Skin epidermis (tissue), 12 donors: ENCODE data around the gene TCEAL5.
"Not testable (repeated sequence)": the region's sequence is repeated elsewhere in the genome, so short reads cannot be mapped to it uniquely, and the experiment has no call there.

ENCODE experiments used
- H3K27ac ChIP-seq, 21 experiments: fragments of 200-600 bp; sonication (generic) in 11 of 21; one replicate each; pipeline ENCODE4 v1.5.0; 2020; ENCODE audit warnings: mild to moderate bottlenecking in 3 of 21, inconsistent platforms in 2 of 21, moderate library complexity in 2 of 21
- H3K4me3 ChIP-seq, 7 experiments: fragments of 200-600 bp; sonication (generic) in 2 of 7; one replicate each; pipeline ENCODE4 v1.5.0; 2020; ENCODE audit warnings: inconsistent platforms in 2 of 7, mild to moderate bottlenecking in 2 of 7, moderate library complexity in 1 of 7

TCEAL5 gene

DNA sequence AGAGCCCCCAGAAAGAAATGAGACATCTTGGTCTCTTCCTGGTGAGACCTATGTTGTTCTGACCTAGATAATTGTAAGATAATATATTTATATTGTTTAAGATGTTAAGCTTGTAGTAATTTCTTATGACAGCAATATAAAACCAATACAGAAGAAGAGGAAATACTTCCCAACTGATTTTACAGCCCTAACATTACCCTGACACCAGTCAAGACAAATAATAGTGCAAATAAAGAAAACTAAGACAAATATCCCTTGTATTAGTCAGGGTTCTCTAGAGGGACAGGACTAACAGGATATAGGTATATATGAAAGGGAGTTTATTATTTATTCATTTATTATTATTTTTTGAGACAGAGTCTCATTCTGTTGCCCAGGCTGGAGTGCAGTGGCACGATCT, 40.3 kb downstream of the TCEAL5 start:
- Histone ChIP-seq H3K27ac (no peak overlapping the region), H3K4me3 (no peak overlapping the region)

DNA sequence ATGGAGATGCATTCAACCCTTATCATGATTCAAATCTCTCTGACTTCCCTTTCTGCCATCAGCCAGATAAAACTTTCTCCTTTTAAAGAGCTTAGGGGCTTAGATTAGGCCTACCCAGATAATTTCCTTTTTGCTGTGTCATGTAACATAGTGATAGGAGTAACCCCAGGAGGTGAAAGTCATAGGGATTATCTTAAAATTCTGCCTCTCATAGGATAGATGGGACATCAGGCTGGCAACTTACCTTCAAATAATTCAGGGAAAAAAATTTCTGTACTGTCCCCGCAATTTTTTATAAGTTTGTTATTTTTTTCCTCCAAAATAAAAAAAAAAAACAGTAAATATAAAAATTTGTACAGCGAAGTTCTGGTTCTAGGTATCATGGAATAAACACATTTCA, 40.9 kb downstream of the TCEAL5 start:
- not testable (repeated sequence) for H3K4me3 ChIP-seq, H3K27ac ChIP-seq

DNA sequence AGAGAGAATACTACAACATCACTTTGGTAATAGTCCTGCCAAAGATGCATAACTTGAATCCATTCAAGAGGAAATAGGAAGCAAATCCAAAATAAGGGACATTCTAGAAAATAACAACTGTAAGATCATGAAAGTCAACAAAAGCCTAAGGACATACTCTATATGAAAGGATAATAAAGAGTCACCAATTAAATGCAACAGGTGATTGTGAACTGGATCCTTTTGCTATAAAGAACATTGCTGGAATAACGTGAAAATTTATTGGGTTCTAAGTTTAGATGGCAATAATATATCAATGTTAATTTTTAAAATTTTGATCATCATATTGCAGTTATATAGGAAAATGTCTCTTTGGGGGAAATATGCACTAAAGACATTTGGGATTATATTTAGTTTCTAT, 41.7 kb downstream of the TCEAL5 start:
- Histone ChIP-seq H3K27ac (no peak overlapping the region), H3K4me3 (no peak overlapping the region)

DNA sequence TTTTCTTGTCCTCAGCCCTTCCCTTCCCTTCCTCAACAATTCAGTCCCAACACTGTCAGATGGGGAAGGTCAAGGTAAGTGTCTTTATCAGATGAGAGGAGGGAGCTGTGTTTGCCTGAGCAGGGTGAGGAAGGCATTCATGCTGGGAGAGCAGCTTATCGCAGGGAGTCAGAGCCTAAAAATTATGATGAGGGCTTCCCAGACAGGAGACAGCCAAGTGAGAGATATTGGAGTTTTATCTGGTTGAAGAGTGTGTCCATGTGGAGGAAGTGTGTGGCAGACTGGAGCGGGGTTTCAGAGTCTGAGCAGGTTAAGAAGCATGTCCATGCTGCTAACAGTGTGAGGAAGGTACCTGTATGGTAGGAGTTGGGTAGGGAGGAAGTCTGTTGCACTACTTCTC, 43.3 kb downstream of the TCEAL5 start:
- Histone ChIP-seq H3K4me3 (no peak overlapping the region), H3K27ac (no peak overlapping the region)

DNA sequence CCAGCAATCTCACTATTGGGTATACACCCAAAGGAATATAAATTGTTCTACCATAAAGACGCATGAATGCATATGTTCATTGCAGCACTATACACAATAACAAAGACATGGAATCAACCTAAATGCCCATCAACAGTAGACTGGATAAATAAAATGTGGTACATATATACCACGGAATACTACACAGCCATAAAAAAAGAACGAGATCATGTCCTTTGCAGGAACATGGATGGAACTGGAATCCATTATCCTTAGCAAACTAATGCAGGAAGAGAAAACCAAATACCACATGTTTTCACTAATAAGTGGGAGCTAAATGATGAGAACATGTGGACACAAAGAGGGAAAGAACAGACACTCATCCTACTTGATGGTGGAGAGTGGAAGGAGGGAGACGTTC, 50.6 kb downstream of the TCEAL5 start:
- H3K4me3 ChIP-seq, H3K27ac ChIP-seq: not testable (repeated sequence)
